ENCODE data around the gene COPRS. TPM values are rescaled to one million over a fixed set of nuclear protein-coding genes. Genes with fewer than 3 reads are reported as not detected.

Gene COPRS
- total RNA-seq, 1 donor from 2014 or later = 52.5 TPM

DNA sequence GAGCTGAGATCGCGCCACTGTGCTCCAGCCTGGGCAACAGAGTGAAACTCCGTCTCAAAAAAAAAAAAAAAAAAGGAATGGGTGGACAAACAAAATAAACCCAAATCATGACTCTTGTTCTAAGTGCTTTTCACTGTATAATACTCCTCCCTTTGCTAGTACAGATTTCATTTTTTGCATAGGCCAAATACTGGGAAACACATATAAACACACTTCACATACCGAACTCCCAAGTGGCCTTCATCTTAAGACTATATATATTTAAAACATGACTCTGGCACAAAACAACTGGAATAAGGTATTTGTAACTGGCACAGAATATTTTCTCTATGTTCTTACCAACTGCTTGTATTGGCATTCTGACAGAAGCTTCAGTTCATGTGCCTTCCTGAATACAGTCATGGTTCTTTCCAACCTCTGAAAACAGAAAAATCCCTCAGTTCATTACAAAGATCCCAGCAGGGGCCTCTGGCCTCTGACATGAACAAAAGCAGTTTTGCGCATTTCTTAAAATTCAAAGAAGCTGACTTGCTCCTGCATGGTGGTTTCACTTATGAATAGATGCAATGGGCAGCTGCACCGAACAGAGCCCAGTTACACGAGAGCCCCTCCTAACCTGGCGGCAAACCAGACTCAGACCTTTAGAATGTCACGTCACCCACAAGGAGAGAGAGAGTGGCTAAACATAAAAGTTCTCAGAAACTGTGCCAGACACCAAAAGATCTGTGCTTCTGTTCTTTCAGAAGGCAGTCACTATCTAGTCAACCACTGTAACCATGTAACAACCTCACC, 19.1 kb upstream of the COPRS start:
- Histone ChIP-seq H3K9me3 (replicated peaks) (no peaks in the 10 kb centered on the region), H3K4me1 (no peaks in the 10 kb centered on the region), H3K36me3 (peaks cover 98% of the 10 kb centered on the region), H3K27ac (replicated peaks) (no peak overlapping the region), H3K27me3 (ENCODE audit: low read depth) (no peaks in the 10 kb centered on the region), H3K4me3 (no peak overlapping the region)
- TF ChIP-seq, protein P1, sequence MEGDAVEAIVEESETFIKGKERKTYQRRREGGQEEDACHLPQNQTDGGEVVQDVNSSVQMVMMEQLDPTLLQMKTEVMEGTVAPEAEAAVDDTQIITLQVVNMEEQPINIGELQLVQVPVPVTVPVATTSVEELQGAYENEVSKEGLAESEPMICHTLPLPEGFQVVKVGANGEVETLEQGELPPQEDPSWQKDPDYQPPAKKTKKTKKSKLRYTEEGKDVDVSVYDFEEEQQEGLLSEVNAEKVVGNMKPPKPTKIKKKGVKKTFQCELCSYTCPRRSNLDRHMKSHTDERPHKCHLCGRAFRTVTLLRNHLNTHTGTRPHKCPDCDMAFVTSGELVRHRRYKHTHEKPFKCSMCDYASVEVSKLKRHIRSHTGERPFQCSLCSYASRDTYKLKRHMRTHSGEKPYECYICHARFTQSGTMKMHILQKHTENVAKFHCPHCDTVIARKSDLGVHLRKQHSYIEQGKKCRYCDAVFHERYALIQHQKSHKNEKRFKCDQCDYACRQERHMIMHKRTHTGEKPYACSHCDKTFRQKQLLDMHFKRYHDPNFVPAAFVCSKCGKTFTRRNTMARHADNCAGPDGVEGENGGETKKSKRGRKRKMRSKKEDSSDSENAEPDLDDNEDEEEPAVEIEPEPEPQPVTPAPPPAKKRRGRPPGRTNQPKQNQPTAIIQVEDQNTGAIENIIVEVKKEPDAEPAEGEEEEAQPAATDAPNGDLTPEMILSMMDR (IDR thresholded peaks at IDR 0.05; ENCODE audit: borderline replicate concordance) = no peak
- DNase-seq = no peak
- intact Hi-C loops (cut with micrococcal nuclease) = no loop called here

DNA sequence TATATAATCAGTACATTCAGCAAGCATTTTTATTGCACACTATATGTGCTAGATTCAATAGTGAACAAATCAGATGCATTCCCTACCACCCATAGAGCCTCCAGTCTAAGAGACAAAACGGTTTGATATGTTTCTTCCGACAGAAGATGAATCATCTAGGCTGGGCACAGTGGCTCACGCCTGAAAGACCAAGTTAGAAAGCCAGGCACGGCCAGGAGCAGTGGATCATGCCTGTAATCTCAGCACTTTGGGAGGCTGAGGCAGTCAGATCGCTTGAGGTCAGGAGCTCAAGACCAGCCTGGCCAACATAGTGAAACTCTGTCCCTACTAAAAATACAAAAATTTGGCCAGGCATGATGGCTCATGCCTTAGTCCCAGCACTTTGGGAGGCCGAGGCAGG, 18.3 kb upstream of the COPRS start:
- DNase-seq = no peak
- TF ChIP-seq, protein P1 (IDR thresholded peaks at IDR 0.05; ENCODE audit: borderline replicate concordance) = no peak
- Histone ChIP-seq H3K9me3 (replicated peaks) (no peaks in the 10 kb centered on the region), H3K4me1 (no peaks in the 10 kb centered on the region), H3K36me3 (peaks cover 98% of the 10 kb centered on the region), H3K4me3 (no peak overlapping the region), H3K27ac (replicated peaks) (no peak overlapping the region), H3K27me3 (ENCODE audit: low read depth) (no peaks in the 10 kb centered on the region)
- intact Hi-C loops (cut with micrococcal nuclease) = no loop called here

DNA sequence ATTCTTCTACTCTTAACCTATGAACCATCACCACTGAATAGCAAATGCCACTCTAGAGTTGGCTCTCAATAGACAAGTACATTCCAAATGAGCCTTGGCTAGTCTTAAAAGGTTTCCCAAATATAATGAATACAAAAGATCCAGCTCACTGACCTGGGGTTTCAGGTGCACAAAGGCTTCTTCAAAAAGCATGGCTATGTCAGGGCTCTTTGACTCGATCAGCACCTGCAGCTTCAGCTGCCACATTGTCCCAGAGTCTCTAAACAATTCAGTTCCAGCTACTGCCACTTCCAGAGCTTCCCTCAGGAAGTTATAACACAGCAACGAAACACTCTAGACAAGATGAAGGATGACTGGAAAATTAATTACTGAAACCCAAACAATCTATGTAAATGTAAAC, 16.0 kb upstream of the COPRS start:
- intact Hi-C loops (cut with micrococcal nuclease) = no loop called here
- H3K4me1 ChIP-seq = no peaks in the 10 kb centered on the region
- no peaks in the 10 kb centered on the region for H3K27me3 ChIP-seq (ENCODE audit: low read depth)
- no peak overlapping the region for H3K4me3 ChIP-seq
- H3K36me3 ChIP-seq = peaks cover 98% of the 10 kb centered on the region
- no peaks in the 10 kb centered on the region for H3K9me3 ChIP-seq (replicated peaks)
- DNase-seq = no peak
- H3K27ac ChIP-seq (replicated peaks) = no peak overlapping the region
- TF ChIP-seq, protein P1 (IDR thresholded peaks at IDR 0.05; ENCODE audit: borderline replicate concordance) = no peak

DNA sequence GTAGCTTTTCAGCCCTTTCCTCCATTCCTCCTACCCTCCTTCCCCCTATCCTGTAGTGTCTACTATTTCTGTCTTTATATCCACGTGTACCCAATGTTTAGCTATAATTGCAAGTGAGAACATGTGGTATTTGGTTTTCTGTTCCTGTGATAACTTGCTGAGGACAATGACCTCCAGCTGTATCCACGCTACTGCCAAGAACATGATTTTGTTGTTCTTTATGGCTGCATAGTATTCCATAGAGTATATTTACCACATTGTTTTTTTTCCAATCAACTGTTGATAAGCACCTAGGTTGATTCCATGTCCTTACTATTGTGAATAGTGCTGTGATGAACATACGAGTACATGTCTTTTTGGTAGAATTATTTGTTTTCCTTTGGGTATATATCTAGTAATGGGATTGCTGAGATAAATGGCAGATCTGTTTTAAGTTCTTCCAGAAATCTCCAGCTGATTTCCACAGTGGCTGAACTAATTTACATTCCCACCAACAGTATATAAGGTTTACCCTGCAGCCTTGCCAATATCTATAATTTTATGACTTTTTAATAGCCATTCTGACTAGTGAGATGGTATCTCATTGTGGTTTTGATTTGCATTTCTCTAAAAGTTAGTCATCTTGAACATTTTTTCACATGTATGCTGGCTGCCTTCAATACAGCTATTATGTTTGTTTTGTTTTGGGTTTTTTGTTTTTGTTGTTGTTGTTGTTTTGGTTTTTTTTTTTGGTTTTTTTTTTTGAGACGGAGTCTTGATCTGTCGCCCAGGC, 10.9 kb upstream of the COPRS start:
- no peak overlapping the region for H3K27ac ChIP-seq (replicated peaks)
- peaks cover 100% of the 10 kb centered on the region for H3K36me3 ChIP-seq
- H3K4me1 ChIP-seq = no peaks in the 10 kb centered on the region
- no peaks in the 10 kb centered on the region for H3K9me3 ChIP-seq (replicated peaks)
- no peaks in the 10 kb centered on the region for H3K27me3 ChIP-seq (ENCODE audit: low read depth)
- H3K4me3 ChIP-seq = no peak overlapping the region
- intact Hi-C loops (cut with micrococcal nuclease) = no loop called here
- no peak for DNase-seq
- TF ChIP-seq, protein P1 (IDR thresholded peaks at IDR 0.05; ENCODE audit: borderline replicate concordance) = no peak

DNA sequence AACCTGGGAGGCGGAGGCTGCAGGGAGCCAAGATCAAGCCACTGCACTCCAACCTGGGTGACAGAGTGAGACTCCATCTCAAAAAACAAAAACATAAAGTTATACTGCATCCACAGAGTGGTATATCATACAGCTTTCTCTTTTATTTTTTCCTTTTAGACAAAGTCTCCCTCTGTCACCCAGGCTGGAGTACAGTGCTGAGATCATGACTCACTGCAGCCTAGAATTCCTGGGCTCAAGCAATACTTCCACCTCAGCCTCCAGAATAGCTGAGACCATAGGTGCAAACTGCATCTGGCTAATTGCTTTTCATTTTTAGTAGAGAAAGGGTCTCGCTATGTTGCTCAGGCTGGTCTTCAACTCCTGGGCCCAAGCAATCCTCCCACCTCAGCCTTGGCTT, 10.0 kb upstream of the COPRS start:
- Histone ChIP-seq H3K36me3 (peaks cover 100% of the 10 kb centered on the region), H3K4me1 (no peaks in the 10 kb centered on the region)
- DNase-seq = no peak

More for the DNA sequence above, 10.0 kb upstream of the COPRS start:
- Histone ChIP-seq H3K4me3 (no peak overlapping the region), H3K9me3 (replicated peaks) (no peaks in the 10 kb centered on the region), H3K27me3 (ENCODE audit: low read depth) (no peaks in the 10 kb centered on the region), H3K27ac (replicated peaks) (no peak overlapping the region)
- intact Hi-C loops (cut with micrococcal nuclease) = no loop called here
- TF ChIP-seq, protein P1 (IDR thresholded peaks at IDR 0.05; ENCODE audit: borderline replicate concordance) = no peak
